Lung (tissue), 12 donors: ENCODE results near the gene ATXN10. TPM values are rescaled to one million over a fixed set of nuclear protein-coding genes. Genes with fewer than 3 reads are reported as not detected.

Experiments
- ATAC-seq: fragments of 200-7000 bp; cut with Tn5 transposase; one replicate; pipeline ENCODE4 v1.9.1; 2020; ENCODE audit warnings: moderate number of reproducible peaks; ENCODE audit not compliant: insufficient read depth, low FRiP score
- DNase-seq, 3 donors: peaks; one replicate each; pipeline ENCODE4 v3.0.0-alpha.2; 2013 to 2017
- H3K27ac ChIP-seq, 2 donors: one replicate each; pipeline ENCODE4 v1.5.1; 2013; ENCODE audit warnings: mild to moderate bottlenecking in 2 of 2, moderate library complexity in 2 of 2, control low read depth in 1 of 2, inconsistent platforms in 1 of 2, low read depth in 1 of 2, low read length in 1 of 2
- H3K27me3 ChIP-seq, 3 donors: one replicate each; pipeline ENCODE4 v1.5.1; 2013; ENCODE audit warnings: low read length in 2 of 3; ENCODE audit not compliant: control insufficient read depth in 3 of 3, insufficient read depth in 3 of 3
- H3K36me3 ChIP-seq, 4 donors: one replicate each; pipeline ENCODE4 v1.5.1; 2013; ENCODE audit warnings: low read length in 4 of 4, mild to moderate bottlenecking in 1 of 4, moderate library complexity in 1 of 4; ENCODE audit not compliant: control insufficient read depth in 4 of 4, insufficient read depth in 4 of 4
- H3K4me1 ChIP-seq, 5 donors: one replicate each; pipeline ENCODE4 v1.5.1; 2013; ENCODE audit warnings: low read length in 5 of 5, mild to moderate bottlenecking in 2 of 5, moderate library complexity in 1 of 5; ENCODE audit not compliant: control insufficient read depth in 5 of 5, insufficient read depth in 5 of 5
- H3K4me3 ChIP-seq: one replicate; pipeline ENCODE4 v1.5.1; 2013; ENCODE audit warnings: mild to moderate bottlenecking, control low read depth, moderate library complexity
- H3K9ac ChIP-seq, 2 donors: one replicate each; pipeline ENCODE4 v1.5.1; 2013; ENCODE audit warnings: low read length in 2 of 2, control low read depth in 1 of 2; ENCODE audit not compliant: insufficient read depth in 1 of 2
- H3K9me3 ChIP-seq, 4 donors: one replicate each; pipeline ENCODE4 v1.5.1; 2013; ENCODE audit warnings: low read length in 3 of 4, mild to moderate bottlenecking in 1 of 4, moderate library complexity in 1 of 4; ENCODE audit not compliant: control insufficient read depth in 4 of 4, insufficient read depth in 3 of 4
- CTCF ChIP-seq: IDR thresholded peaks from 2 replicates; pipeline ENCODE4 v1.5.1; 2012; ENCODE audit warnings: mild to moderate bottlenecking; ENCODE audit errors: control extremely low read depth, extremely low read depth
- WGBS, 2 donors: extraction: QIAGEN DNeasy Blood & Tissue Kit; methylation state at CpG; one replicate each; pipeline ENCODE4 v1.1.7; 2013; 5-methylcytosine and 5-hydroxymethylcytosine counted together
- polyA plus RNA-seq, 2 donors: library from polyadenylated mRNA; stranded (reverse); fragments of 200-250 nt; gene quantifications; one replicate each; pipeline ENCODE4 v1.2.1, GENCODE V29; 2013
- total RNA-seq, 2 donors: library from RNA; depleted of rRNA in 1 of 2; stranded (reverse); fragments of >200 nt in 1 of 2; gene quantifications; one replicate each; pipeline ENCODE4 v1.2.1, GENCODE V29; 2014 to 2021
- donor health status: control.
- donor health status: control.
- donor health status: Bipolar disorder and iron deficiency.
- donor health status: healthy.
- donor health status: DM: yes; HTN: yes; CAD: no.

The ATXN10 gene
- total and polyA plus RNA-seq, 4 donors, result 41.9 to 164 (median 92.2) TPM

GRCh38 chr22:45878051-45878781, 206.6 kb downstream of the ATXN10 start:
- no peaks in the 10 kb centered on the region for H3K36me3 ChIP-seq
- no peak for TF ChIP-seq CTCF
- H3K4me1 ChIP-seq, result peaks cover 0 to 27% (median 5%) of the 10 kb centered on the region in 5 donors
- no peak overlapping the region for H3K27ac ChIP-seq
- no peak overlapping the region for H3K4me3 ChIP-seq
- no peak for ATAC-seq
- no peak overlapping the region for H3K9ac ChIP-seq
- H3K9me3 ChIP-seq, result no peaks in the 10 kb centered on the region
- H3K27me3 ChIP-seq, result peaks cover 5 to 36% (median 26%) of the 10 kb centered on the region in 3 donors
- WGBS, 2 donors, result 21 to 35% methylated on average over 25 of the region's 25 CpGs
- peak; percentile 45 to 59 (median 52) for DNase-seq

- no peak for ATAC-seq
- no peak for TF ChIP-seq CTCF
- Histone ChIP-seq H3K27me3 (peaks cover 5 to 36% (median 26%) of the 10 kb centered on the region in 3 donors), H3K4me3 (no peak overlapping the region), H3K9me3 (no peaks in the 10 kb centered on the region), H3K9ac (no peak overlapping the region), H3K4me1 (peaks cover 0 to 27% (median 5%) of the 10 kb centered on the region in 5 donors), H3K36me3 (no peaks in the 10 kb centered on the region), H3K27ac (no peak overlapping the region)
- no peak for DNase-seq
- 31 to 48% methylated on average over 16 of the region's 16 CpGs for WGBS, 2 donors
Observed at GRCh38 chr22:45878901-45879551, 207.4 kb downstream of the ATXN10 start.

- DNase-seq, result no peak
- 52 to 80% methylated on average over 6 of the region's 6 CpGs for WGBS, 2 donors
Observed at GRCh38 chr22:45879552-45879949, 207.9 kb downstream of the ATXN10 start.

More at GRCh38 chr22:45879552-45879949, 207.9 kb downstream of the ATXN10 start:
- H3K9ac ChIP-seq, result no peak overlapping the region
- peaks cover 5 to 36% (median 23%) of the 10 kb centered on the region in 3 donors for H3K27me3 ChIP-seq
- H3K9me3 ChIP-seq, result no peaks in the 10 kb centered on the region
- peaks cover 0 to 27% (median 5%) of the 10 kb centered on the region in 5 donors for H3K4me1 ChIP-seq
- no peak overlapping the region for H3K4me3 ChIP-seq
- H3K27ac ChIP-seq, result no peak overlapping the region
- no peaks in the 10 kb centered on the region for H3K36me3 ChIP-seq
- ATAC-seq, result no peak
- TF ChIP-seq CTCF, result no peak
